Upper lobe of left lung (tissue), 4 donors: ENCODE measurements around the gene ATP2B2.

Experiments
- CTCF ChIP-seq, 6 experiments: fragments of 450-650 bp in 4 of 6; fragments of 200-600 bp in 2 of 6; sonication (generic) in 2 of 6; IDR thresholded peaks; one replicate each; pipeline ENCODE4 v1.5.1; 2016 to 2019; ENCODE audit warnings: antibody characterized with exemption in 6 of 6
- POLR2AphosphoS5 ChIP-seq, 2 donors: sonication (generic); formaldehyde crosslinking; IDR thresholded peaks; one replicate each; pipeline ENCODE4 v1.5.1; 2017; ENCODE audit warnings: antibody characterized with exemption in 2 of 2

DNA sequence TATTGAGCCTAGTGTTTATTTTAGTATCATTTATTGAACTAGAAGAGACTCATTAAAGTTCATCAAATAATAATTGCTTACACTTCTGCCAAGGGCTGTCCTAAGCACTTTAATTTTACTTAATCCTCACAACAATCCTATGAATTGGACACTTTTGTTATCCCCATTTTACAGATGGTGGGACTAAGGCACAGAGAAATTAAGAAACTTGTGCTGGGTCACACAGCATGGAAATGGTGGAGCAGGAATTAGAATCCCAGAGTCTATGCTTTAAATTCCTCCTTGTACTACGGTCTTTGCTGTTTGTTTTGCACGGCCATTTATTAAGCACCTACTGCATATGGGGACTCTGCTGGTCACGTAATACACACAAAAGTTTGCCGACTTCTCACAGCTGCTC, 7.9 kb downstream of the ATP2B2 start:
- no peak for TF ChIP-seq POLR2AphosphoS5 (IDR thresholded peaks at IDR 0.05)
- no peak for TF ChIP-seq CTCF (IDR thresholded peaks at IDR 0.05)
